HG03064 (cell line): Measurements from ENCODE around the gene SH3BP5.

Experiments used
- ATAC-seq: cut with Tn5 transposase; IDR thresholded peaks from one replicate; pipeline ENCODE4 v1.9.1; 2021; ENCODE audit warnings: low read depth; ENCODE audit not compliant: unreplicated experiment

Gene SH3BP5

GRCh38 chr3:15214758-15215157, 117.6 kb downstream of the SH3BP5 start:
- no peak for ATAC-seq

GRCh38 chr3:15211937-15212336, 120.4 kb downstream of the SH3BP5 start:
- no peak for ATAC-seq

- ATAC-seq, result no peak
Observed at GRCh38 chr3:15207836-15208504, 124.4 kb downstream of the SH3BP5 start.

- no peak for ATAC-seq
Observed at GRCh38 chr3:15206662-15207576, 125.5 kb downstream of the SH3BP5 start.

DNA sequence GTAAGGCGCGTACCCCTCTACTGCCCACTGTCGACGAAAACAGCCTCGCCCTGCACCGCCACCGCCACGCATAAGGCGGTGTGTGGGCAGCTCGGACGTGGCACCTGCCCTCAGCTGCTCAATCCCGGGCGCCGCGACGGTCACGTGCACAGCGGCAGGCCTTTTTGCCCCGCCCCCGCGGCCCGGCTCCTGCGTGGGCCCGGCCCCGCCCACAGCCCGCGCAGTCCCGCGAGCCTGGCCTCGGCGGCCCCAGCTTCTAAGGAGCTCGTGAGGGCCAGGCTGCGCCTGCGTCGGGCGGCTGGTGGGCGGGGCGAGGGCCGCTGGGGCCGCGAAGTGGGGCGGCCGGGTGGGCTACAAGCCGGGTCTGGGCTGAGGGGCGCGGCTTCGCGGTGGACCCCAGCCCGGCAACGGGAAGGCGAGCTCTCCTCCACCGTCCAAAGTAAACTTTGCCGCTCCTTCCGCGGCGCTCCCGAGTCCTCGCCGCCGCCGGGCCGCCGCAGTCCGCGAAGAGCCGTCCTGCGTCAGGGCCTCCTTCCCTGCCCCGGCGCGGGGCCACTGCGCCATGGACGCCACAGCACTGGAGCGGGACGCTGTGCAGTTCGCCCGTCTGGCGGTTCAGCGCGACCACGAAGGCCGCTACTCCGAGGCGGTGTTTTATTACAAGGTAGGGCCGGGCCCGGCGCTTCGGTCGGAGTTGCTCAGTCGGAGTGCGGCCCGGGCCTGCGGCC, 126.3 kb downstream of the SH3BP5 start, which contains the start of gene CAPN7:
CAPN7 (plus strand) TSS at position 313 of the 728 bp plus-strand sequence; CDS start at position 563, 250 bp downstream.
- ATAC-seq, result peak; percentile 85

DNA sequence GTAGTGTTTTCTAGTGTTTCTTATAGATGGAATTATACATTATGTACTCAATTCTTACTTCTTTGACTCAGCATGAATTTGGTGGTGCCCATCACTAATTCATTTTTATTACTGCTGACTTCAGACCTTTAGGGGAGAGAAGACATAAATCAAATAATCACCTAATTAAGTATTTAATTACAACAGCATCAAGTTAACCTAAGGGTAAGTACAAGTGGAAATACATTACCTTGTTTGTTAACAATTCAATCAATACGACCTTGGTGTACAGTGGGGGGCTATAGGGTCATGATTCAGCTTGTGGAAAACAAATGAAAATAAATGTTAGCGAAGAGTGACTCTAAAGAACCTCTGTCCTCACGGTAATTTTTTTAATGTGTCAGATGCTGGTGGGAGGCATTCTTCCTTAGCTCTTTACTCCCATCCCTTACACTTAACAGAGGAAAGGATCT, 126.9 kb downstream of the SH3BP5 start:
- no peak for ATAC-seq
